ENCODE data around the gene THOC5. TPM values are rescaled to one million over a fixed set of nuclear protein-coding genes. Genes with fewer than 3 reads are reported as not detected.

THOC5 gene
- total and polyA plus RNA-seq, 2 experiments from 2014 or later, result 24.6 to 53.4 TPM

GRCh38 chr22:29477723-29478318, 75.7 kb downstream of the THOC5 start:
- Mint-ChIP-seq H3K4me3 (peak overlapping the region; percentile 68), H3K36me3 (ENCODE audit: low read depth) (peaks cover 7% of the 10 kb centered on the region; the same call in 2 of the 3 replicates), H3K27ac (no peak overlapping the region), H3K4me1 (peaks cover 41% of the 10 kb centered on the region), H3K9me3 (peaks cover 10% of the 10 kb centered on the region; the same call in 2 of the 3 replicates), H3K27me3 (ENCODE audit: insufficient read depth, low read depth, poor library complexity) (peaks cover 64% of the 10 kb centered on the region)
- ATAC-seq (no peak), DNase-seq (ENCODE audit: low spot score) (peak; percentile 54)
- Histone ChIP-seq H3K27ac (ENCODE audit: low read depth) (no peak overlapping the region), H3K4me3 (peak overlapping the region; percentile 65), H3F3A (replicated peaks; ENCODE audit: low read depth) (peaks cover 7% of the 10 kb centered on the region; the same call in 1 of the 2 replicates), H2AFZ (no peak overlapping the region), H3K36me3 (ENCODE audit: insufficient read depth) (no peaks in the 10 kb centered on the region), H3K79me2 (replicated peaks; ENCODE audit: insufficient read depth) (no peaks in the 10 kb centered on the region), H3K4me1 (ENCODE audit: insufficient read depth) (peaks cover 28% of the 10 kb centered on the region), H3K4me2 (peak overlapping the region; percentile 87), H3K27me3 (ENCODE audit: insufficient read depth) (peaks cover 56% of the 10 kb centered on the region), H3K9me2 (ENCODE audit: insufficient read depth) (no peaks in the 10 kb centered on the region), H4K20me1 (replicated peaks; ENCODE audit: insufficient read depth) (no peaks in the 10 kb centered on the region; the same call in 1 of the 2 replicates)
- TF ChIP-seq JUNB (IDR thresholded peaks at IDR 0.05; ENCODE audit: unreplicated experiment) (no peak), CREB1 (CRISPR knock-in tag; IDR thresholded peaks at IDR 0.05; ENCODE audit: low read depth) (no peak), EZH2 (IDR thresholded peaks at IDR 0.05; ENCODE audit: low read depth, unreplicated experiment) (no peak), ZNF331 (CRISPR knock-in tag; IDR thresholded peaks at IDR 0.05; ENCODE audit: low read depth) (no peak), EZH2phosphoT487 (IDR thresholded peaks at IDR 0.05; ENCODE audit: unreplicated experiment) (no peak), POLR2AphosphoS5 (IDR thresholded peaks at IDR 0.05; ENCODE audit: low read depth) (no peak), ZNF462 (CRISPR knock-in tag; IDR thresholded peaks at IDR 0.05) (no peak), STAT1 (IDR thresholded peaks at IDR 0.05; ENCODE audit: unreplicated experiment) (no peak), ETS1 (IDR thresholded peaks at IDR 0.05) (no peak), ZNF114 (CRISPR knock-in tag; IDR thresholded peaks at IDR 0.05) (no peak), NANOG (IDR thresholded peaks at IDR 0.05; ENCODE audit: borderline replicate concordance) (no peak), CTCF (conservative IDR thresholded peaks at IDR 0.05; ENCODE audit: low read depth in 2 of 2) (no peak)
- TF ChIP-seq, protein P1, sequence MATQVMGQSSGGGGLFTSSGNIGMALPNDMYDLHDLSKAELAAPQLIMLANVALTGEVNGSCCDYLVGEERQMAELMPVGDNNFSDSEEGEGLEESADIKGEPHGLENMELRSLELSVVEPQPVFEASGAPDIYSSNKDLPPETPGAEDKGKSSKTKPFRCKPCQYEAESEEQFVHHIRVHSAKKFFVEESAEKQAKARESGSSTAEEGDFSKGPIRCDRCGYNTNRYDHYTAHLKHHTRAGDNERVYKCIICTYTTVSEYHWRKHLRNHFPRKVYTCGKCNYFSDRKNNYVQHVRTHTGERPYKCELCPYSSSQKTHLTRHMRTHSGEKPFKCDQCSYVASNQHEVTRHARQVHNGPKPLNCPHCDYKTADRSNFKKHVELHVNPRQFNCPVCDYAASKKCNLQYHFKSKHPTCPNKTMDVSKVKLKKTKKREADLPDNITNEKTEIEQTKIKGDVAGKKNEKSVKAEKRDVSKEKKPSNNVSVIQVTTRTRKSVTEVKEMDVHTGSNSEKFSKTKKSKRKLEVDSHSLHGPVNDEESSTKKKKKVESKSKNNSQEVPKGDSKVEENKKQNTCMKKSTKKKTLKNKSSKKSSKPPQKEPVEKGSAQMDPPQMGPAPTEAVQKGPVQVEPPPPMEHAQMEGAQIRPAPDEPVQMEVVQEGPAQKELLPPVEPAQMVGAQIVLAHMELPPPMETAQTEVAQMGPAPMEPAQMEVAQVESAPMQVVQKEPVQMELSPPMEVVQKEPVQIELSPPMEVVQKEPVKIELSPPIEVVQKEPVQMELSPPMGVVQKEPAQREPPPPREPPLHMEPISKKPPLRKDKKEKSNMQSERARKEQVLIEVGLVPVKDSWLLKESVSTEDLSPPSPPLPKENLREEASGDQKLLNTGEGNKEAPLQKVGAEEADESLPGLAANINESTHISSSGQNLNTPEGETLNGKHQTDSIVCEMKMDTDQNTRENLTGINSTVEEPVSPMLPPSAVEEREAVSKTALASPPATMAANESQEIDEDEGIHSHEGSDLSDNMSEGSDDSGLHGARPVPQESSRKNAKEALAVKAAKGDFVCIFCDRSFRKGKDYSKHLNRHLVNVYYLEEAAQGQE (IDR thresholded peaks at IDR 0.05; ENCODE audit: unreplicated experiment), result no peak
